GM18502 (cell line): ENCODE data around the gene PAWR.
A peak's percentile ranks its signal among the peaks of the same experiment; 100 is the strongest.
"Not testable (repeated sequence)": the region's sequence is repeated elsewhere in the genome, so short reads cannot be mapped to it uniquely, and the experiment has no call there.

ENCODE experiments used
- ATAC-seq: cut with Tn5 transposase; IDR thresholded peaks from one replicate; pipeline ENCODE4 v1.9.1; 2021; ENCODE audit warnings: mild to moderate bottlenecking; ENCODE audit not compliant: unreplicated experiment, poor library complexity

PAWR gene

GRCh38 chr12:79555028-79555925, 135.5 kb downstream of the PAWR start:
- peak; percentile 67 for ATAC-seq

DNA sequence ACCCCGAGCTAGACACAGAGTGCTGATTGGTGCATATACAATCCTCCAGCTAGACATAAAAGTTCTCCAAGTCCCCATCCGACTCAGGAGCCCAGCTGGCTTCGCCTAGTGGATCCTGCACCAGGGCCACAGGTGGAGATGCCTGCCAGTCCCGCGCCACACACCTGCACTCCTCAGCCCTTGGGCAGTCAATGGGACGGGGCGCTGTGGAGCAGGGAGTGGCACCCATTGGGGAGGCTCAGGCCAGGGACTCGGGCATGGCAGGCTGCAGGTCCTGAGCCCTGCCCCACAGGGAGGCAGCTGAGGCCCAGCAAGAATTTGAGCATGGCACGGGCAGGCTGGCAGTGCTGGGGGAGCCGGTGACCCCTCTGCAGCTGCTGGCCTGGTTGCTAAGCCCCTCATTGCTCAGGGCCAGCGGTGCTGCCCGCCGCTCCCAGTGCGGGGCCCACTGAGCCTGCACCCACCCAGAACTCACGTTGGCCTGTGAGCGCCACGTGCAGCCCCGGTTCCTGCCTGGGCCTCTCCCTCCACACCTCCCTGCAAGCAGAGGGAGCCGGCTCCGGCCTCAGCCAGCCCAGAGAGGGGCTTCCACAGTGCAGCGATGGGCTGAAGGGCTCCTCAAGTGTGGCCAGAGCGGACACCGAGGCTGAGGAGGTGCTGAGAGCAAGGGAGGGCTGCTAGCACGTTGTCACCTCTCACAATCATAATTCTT, 136.7 kb downstream of the PAWR start:
- ATAC-seq, result no peak

DNA sequence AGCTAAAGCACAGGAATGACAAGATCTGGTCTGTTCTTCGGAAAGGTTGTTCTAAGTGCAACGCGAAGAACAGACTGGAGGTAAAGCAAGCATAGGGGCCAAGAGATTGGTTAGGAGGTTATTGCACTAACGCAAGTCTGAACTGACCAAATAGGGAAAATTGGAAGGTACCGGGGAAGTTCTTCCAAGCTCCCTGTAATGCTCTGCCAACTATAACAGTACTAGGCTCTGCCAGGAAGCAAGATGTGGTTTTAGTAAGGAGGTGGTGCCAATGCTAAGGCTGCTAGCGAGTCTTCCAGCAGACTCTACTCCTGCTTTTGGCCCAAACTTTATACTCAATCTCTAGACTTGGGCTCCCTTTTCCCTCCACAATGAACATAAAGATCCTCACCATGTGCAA, 138.6 kb downstream of the PAWR start:
- no peak for ATAC-seq

- ATAC-seq, result no peak
These were observed 141.1 kb downstream of the PAWR start for GRCh38 chr12:79549531-79550271.

GRCh38 chr12:79548610-79548924, 142.2 kb downstream of the PAWR start:
- no peak for ATAC-seq

- peak; percentile 83 for ATAC-seq
These were observed 142.8 kb downstream of the PAWR start for GRCh38 chr12:79547735-79548609.

- ATAC-seq, result peak; percentile 10
These were observed 143.6 kb downstream of the PAWR start for GRCh38 chr12:79547044-79547734.

DNA sequence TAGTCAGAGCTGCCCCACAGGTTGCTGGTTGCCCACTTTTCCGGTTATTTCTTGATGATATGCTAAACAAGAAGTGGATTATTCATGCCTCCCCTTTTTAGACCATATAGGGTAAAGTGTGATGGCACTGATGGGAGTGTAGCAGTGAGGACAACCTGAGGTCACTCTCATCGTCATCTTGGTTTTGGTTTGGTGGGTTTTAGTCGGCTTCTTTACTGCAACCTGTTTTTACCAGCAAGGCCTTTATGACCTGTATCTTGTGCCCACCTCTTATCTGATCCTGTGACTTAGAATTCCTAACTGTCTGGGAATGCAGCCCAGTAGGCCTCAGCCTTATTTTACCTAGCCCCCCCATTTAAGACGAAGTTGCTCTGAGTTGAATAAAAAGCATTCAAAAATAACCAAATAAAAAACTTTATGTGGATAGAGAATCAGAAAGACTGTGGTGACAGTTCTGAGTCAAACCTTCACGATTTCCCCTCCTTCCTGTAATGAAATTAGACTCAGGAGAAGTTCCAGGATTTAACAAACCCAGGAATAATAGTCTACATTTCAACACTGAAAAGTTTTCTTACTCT, 144.2 kb downstream of the PAWR start:
- ATAC-seq, result no peak

- not testable (repeated sequence) for ATAC-seq
These were observed 146.3 kb downstream of the PAWR start for GRCh38 chr12:79544439-79544838.

- ATAC-seq, result no peak
These were observed 153.1 kb downstream of the PAWR start for GRCh38 chr12:79537675-79538074.

DNA sequence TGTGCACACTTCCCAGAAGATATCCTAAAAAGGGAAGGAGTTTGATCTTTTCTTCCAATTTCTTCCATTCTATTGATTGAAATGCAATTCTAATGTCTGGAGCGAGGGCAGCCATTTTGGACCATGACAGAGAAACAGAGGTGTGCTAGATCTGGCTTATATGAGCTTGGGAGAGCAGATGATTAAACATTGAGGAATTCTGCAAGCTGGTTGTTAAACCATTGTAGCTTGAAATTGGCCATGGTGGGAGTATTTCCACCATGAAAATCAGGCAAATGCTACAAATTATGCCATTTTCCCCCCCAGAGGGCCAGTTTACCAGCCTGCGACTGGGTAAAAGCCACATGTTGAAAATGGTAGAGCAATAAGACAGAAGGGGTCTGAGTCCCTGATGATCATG, 155.0 kb downstream of the PAWR start:
- no peak for ATAC-seq
